Loucy (cell line): ENCODE results near the gene TMEM129.

Experiments used
- H2AFZ ChIP-seq: fragments of 200-600 bp; sonication (generic); 2 replicates; pipeline ENCODE4 v1.6.0; 2016; ENCODE audit warnings: antibody characterized with exemption, mild to moderate bottlenecking, low read length, moderate library complexity
- H3F3A ChIP-seq: fragments of 200-600 bp; 2 replicates; pipeline ENCODE4 v1.6.0; 2016; ENCODE audit warnings: antibody characterized with exemption, low read depth, mild to moderate bottlenecking
- H3K27me3 ChIP-seq: fragments of 200-600 bp; sonication (generic); 2 replicates; pipeline ENCODE4 v1.6.1; 2014; ENCODE audit warnings: low read length, mild to moderate bottlenecking; ENCODE audit not compliant: insufficient read depth, poor library complexity, severe bottlenecking
- H3K36me3 ChIP-seq: fragments of 200-600 bp; sonication (generic); 2 replicates; pipeline ENCODE4 v1.6.1; 2016; ENCODE audit warnings: low read length; ENCODE audit not compliant: insufficient read depth
- H3K4me1 ChIP-seq: fragments of 200-600 bp; sonication (generic); 2 replicates; pipeline ENCODE4 v1.5.1; 2014; ENCODE audit warnings: low read length, mild to moderate bottlenecking; ENCODE audit not compliant: insufficient read depth, poor library complexity, severe bottlenecking
- H3K4me2 ChIP-seq: fragments of 200-600 bp; sonication (generic); 2 replicates; pipeline ENCODE4 v1.6.0; 2014; ENCODE audit warnings: antibody characterized with exemption, low read length, low read depth, mild to moderate bottlenecking; ENCODE audit not compliant: poor library complexity, severe bottlenecking
- H3K4me3 ChIP-seq: fragments of 200-600 bp; sonication (generic); 2 replicates; pipeline ENCODE4 v1.5.1; 2014; ENCODE audit warnings: low read length, mild to moderate bottlenecking, mixed read lengths; ENCODE audit not compliant: poor library complexity, severe bottlenecking
- H3K79me2 ChIP-seq: fragments of 200-600 bp; sonication (generic); 2 replicates; pipeline ENCODE4 v1.6.1; 2014; ENCODE audit warnings: low read length; ENCODE audit not compliant: insufficient read depth
- H3K9ac ChIP-seq: fragments of 200-600 bp; sonication (generic); 2 replicates; pipeline ENCODE4 v1.6.0; 2014; ENCODE audit warnings: mild to moderate bottlenecking, low read depth, low read length, moderate library complexity; ENCODE audit not compliant: poor library complexity, severe bottlenecking
- H3K9me2 ChIP-seq: fragments of 200-600 bp; sonication (generic); replicated peaks from 2 replicates; pipeline ENCODE4 v1.6.1; 2016; ENCODE audit warnings: low read depth, low read length, mixed read lengths
- H3K9me3 ChIP-seq: fragments of 200-600 bp; sonication (generic); 2 replicates; pipeline ENCODE4 v1.6.1; 2014; ENCODE audit warnings: mild to moderate bottlenecking, antibody characterized with exemption, low read length, low read depth; ENCODE audit not compliant: insufficient read depth
- H4K20me1 ChIP-seq: fragments of 200-600 bp; sonication (generic); 2 replicates; pipeline ENCODE4 v1.6.0; 2014; ENCODE audit warnings: antibody characterized with exemption, low read length, mild to moderate bottlenecking; ENCODE audit not compliant: insufficient read depth, poor library complexity, severe bottlenecking
- CTCF ChIP-seq: fragments of 200-600 bp; sonication (generic); conservative IDR thresholded peaks from 2 replicates; pipeline ENCODE4 v1.5.1; 2014; ENCODE audit warnings: mild to moderate bottlenecking, antibody characterized with exemption, low read length
- EZH2phosphoT487 ChIP-seq: fragments of 200-600 bp; IDR thresholded peaks from 2 replicates; pipeline ENCODE4 v1.6.1; 2018; ENCODE audit warnings: antibody characterized with exemption, mild to moderate bottlenecking, moderate library complexity, borderline replicate concordance

The TMEM129 gene

GRCh38 chr4:1708581-1708980 is 12.5 kb downstream of the TMEM129 start:
- Histone ChIP-seq H3K4me2 (peak overlapping the region; percentile 81), H3K27me3 (no peaks in the 10 kb centered on the region), H3K9me3 (no peaks in the 10 kb centered on the region), H2AFZ (no peak overlapping the region), H3K4me3 (peak overlapping the region; percentile 95), H3K79me2 (peaks cover 88% of the 10 kb centered on the region), H3K4me1 (peaks cover 41% of the 10 kb centered on the region), H4K20me1 (peaks cover 76% of the 10 kb centered on the region), H3F3A (no peaks in the 10 kb centered on the region), H3K9me2 (no peaks in the 10 kb centered on the region), H3K36me3 (peaks cover 23% of the 10 kb centered on the region), H3K9ac (peak overlapping the region; percentile 63)
- no peak for TF ChIP-seq CTCF
- TF ChIP-seq EZH2phosphoT487 = no peak

GRCh38 chr4:1706358-1706757 is 14.8 kb downstream of the TMEM129 start:
- Histone ChIP-seq H2AFZ (no peak overlapping the region), H3K9me2 (no peaks in the 10 kb centered on the region), H3K4me3 (no peak overlapping the region), H3K9ac (no peak overlapping the region), H4K20me1 (peaks cover 87% of the 10 kb centered on the region), H3F3A (no peaks in the 10 kb centered on the region), H3K4me2 (peak overlapping the region; percentile 20), H3K79me2 (peaks cover 96% of the 10 kb centered on the region), H3K4me1 (peaks cover 41% of the 10 kb centered on the region), H3K27me3 (no peaks in the 10 kb centered on the region), H3K36me3 (peaks cover 44% of the 10 kb centered on the region), H3K9me3 (no peaks in the 10 kb centered on the region)
- no peak for TF ChIP-seq EZH2phosphoT487
- no peak for TF ChIP-seq CTCF

GRCh38 chr4:1705732-1706131 is 15.4 kb downstream of the TMEM129 start:
- H2AFZ ChIP-seq = no peak overlapping the region
- TF ChIP-seq CTCF = no peak
- no peak for TF ChIP-seq EZH2phosphoT487
- H3K4me1 ChIP-seq = peaks cover 41% of the 10 kb centered on the region
- H4K20me1 ChIP-seq = peaks cover 81% of the 10 kb centered on the region
- no peaks in the 10 kb centered on the region for H3K9me3 ChIP-seq
- no peak overlapping the region for H3K4me3 ChIP-seq
- H3K79me2 ChIP-seq = peaks cover 96% of the 10 kb centered on the region
- no peaks in the 10 kb centered on the region for H3K9me2 ChIP-seq
- no peaks in the 10 kb centered on the region for H3F3A ChIP-seq
- peak overlapping the region; percentile 20 for H3K4me2 ChIP-seq
- H3K9ac ChIP-seq = peak overlapping the region; percentile 8
- H3K27me3 ChIP-seq = no peaks in the 10 kb centered on the region
- peaks cover 50% of the 10 kb centered on the region for H3K36me3 ChIP-seq
